Measurements from ENCODE around the gene LRRC26.

GRCh38 chr9:137159105-137160053, 10.5 kb downstream of the LRRC26 start:
- TF ChIP-seq POLR2A (IDR thresholded peaks at IDR 0.05; ENCODE audit: low read length) (no peak), GATA1 (IDR thresholded peaks at IDR 0.05; ENCODE audit: low read depth, low read length) (no peak)

Measured in erythroblast (primary cell).